Measurements from ENCODE around the gene DNHD1. TPM values are rescaled to one million over a fixed set of nuclear protein-coding genes. Genes with fewer than 3 reads are reported as not detected.

The DNHD1 gene
- polyA plus RNA-seq, 6 donors from 2014 or later: 0.90 to 2.6 (median 1.7) TPM

DNA sequence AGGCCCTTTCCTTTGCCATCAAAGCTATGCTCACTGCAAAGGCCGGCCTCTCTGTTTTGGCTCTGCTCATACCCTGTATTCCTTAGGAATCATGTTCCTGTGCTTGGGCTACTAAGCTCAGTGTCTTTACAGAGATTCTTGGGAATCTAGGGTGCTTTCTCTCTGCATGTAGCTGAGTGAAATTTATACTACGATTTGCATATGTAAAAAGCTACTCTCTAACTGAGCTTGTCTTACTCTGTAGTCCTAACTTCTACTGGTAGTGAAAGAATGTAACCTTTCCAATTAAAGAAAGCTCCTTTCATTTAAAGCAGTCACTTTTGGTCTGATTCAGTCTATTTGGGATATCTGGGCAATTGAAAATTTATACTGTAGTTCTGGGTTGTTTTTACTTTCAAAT lies 32.2 kb downstream of the DNHD1 start:
- no peaks in the 10 kb centered on the region for H3K27me3 Mint-ChIP-seq
- no peak overlapping the region for H3K4me3 Mint-ChIP-seq
- ATAC-seq (ENCODE audit: low read depth in 2 of 2) (no peak), DNase-seq (no peak)
- H3K36me3 Mint-ChIP-seq: no peaks in the 10 kb centered on the region
- peaks cover 9 to 16% (median 13%) of the 10 kb centered on the region in 3 donors for H3K4me1 Mint-ChIP-seq
- H3K27ac Mint-ChIP-seq: peak overlapping the region in 1 of 6 donors; percentile 44
- H3K9me3 Mint-ChIP-seq: no peaks in the 10 kb centered on the region

DNA sequence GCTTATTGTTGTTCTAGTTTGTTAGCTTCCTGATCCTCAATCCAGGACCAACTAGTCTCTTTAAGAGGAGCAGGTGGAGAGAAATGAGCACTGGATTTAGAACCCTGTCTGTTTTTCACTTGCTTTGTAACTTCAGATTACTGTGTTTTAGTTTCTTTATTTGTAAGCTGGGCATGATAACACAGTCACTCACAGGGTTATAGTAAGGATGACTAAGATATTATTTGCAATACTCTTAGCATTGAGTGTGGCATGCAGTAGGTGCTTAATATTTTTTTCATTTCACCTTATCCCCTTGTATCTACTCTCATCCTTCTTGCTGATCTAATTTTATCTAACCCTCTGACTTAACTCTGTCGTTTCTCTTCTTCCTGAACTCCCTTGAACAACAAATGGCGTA lies 33.8 kb downstream of the DNHD1 start:
- no peak for DNase-seq
- no peak for ATAC-seq (ENCODE audit: low read depth in 2 of 2)
- Mint-ChIP-seq H3K27ac (no peak overlapping the region), H3K4me1 (peaks cover 13 to 16% (median 13%) of the 10 kb centered on the region in 3 donors), H3K9me3 (no peaks in the 10 kb centered on the region), H3K36me3 (no peaks in the 10 kb centered on the region), H3K27me3 (no peaks in the 10 kb centered on the region), H3K4me3 (no peak overlapping the region)

DNA sequence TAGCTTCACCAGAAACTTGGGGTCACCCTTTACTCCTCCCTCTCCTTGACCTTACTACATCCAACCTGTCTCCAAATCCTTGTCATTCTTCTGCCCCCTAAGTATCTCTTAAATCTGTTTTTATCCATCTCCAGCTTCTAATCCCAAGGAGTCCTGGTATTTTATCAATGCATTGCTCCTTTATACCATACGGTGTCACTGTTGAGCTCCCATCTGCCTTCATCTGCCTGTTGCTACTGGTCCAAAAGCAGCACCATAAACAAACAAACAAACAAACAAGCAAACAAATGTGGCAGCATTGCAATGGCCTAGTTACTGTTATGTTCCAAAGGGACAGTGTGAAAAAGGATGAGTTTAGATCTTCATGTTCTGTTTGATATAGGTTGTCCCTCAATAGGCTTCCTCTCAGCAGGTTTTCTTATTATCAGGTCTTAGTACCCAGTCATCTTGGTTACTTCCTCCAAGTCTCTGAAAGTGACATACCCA lies 34.2 kb downstream of the DNHD1 start:
- no peaks in the 10 kb centered on the region for H3K9me3 Mint-ChIP-seq

DNA sequence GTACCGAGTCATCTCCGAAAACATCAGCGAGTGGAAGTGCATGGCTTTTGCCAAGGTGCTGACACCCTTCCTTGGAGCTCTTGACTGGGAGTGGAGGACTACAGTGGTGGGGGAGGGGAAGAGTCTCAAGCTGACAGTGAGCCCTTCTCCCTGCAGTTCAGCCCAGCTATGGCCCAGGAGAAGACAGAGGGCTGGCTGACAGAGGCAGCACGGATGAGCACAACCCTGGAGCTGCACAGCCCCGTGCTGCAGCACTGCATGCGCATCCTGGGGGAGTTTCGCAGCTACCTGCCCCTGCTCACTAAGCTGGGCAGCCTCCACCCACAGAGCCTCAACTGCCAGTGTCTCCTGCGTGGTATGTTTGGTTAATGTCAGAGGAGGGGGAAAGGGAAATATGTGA lies 41.4 kb downstream of the DNHD1 start:
- no peak overlapping the region for H3K27ac Mint-ChIP-seq
- no peaks in the 10 kb centered on the region for H3K27me3 Mint-ChIP-seq
- no peaks in the 10 kb centered on the region for H3K9me3 Mint-ChIP-seq
- H3K4me1 Mint-ChIP-seq: peaks cover 0 to 4% (median 0%) of the 10 kb centered on the region in 3 donors
- H3K4me3 Mint-ChIP-seq: no peak overlapping the region
- no peaks in the 10 kb centered on the region for H3K36me3 Mint-ChIP-seq
- no peak for DNase-seq
- no peak for ATAC-seq (ENCODE audit: low read depth in 2 of 2)

More for the DNA sequence above, 34.2 kb downstream of the DNHD1 start:
- Mint-ChIP-seq H3K27me3 (no peaks in the 10 kb centered on the region), H3K4me1 (peaks cover 8 to 12% (median 10%) of the 10 kb centered on the region in 3 donors), H3K27ac (no peak overlapping the region), H3K4me3 (no peak overlapping the region), H3K36me3 (no peaks in the 10 kb centered on the region)
- ATAC-seq (ENCODE audit: low read depth in 2 of 2) (peak in 1 of 2 donors; percentile 35), DNase-seq (peak; percentile 9)

DNA sequence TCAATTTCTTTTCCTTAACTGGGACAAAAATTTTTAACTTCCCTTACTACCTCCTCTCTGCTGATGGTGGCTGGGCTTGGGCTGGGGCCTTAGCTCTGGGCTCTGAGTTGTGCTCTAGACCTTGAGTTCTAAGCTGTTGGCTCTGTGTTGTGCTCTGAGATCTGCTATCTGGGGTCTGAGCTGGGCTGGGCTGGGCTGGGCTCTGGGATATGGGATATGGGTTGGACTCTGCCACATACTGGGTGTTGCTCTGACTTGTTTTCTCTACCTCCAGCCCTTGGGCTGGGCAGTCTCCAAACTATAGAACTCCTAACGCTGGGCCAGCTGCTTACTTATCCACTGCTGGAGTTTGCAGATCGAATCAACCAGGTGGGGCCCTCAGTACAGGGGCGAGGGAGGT lies 41.9 kb downstream of the DNHD1 start:
- Mint-ChIP-seq H3K9me3 (no peaks in the 10 kb centered on the region), H3K36me3 (no peaks in the 10 kb centered on the region), H3K4me3 (no peak overlapping the region), H3K4me1 (peaks cover 0 to 4% (median 0%) of the 10 kb centered on the region in 3 donors), H3K27me3 (no peaks in the 10 kb centered on the region), H3K27ac (peak overlapping the region in 1 of 6 donors; percentile 79)
- no peak for DNase-seq
- ATAC-seq (ENCODE audit: low read depth in 2 of 2): no peak

DNA sequence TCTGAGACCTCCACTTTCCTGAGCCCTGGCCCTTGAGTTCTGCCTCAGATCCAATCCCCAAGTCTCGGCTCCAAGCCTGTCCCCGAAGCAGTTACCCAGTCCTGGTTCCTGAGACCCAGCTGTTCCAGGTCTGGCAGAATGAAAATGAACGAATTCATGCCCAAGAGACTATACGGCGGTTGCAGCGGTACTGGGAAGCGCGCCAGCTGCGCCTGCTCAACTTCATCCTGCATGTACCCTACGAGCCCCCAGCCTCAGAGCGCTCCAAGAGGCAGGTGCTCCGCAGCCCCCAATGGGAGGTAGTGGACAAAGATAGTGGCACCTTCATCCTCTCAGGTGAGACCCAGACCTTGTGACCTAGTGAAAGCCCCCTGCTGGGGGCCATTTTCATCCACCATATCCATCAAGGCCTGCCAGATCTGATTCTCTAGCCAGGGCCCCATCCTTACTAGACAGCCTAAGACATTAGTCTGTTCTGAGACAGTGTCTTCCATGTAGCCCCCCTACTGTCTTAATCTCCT lies 42.7 kb downstream of the DNHD1 start:
- H3K9me3 Mint-ChIP-seq: no peaks in the 10 kb centered on the region
- no peaks in the 10 kb centered on the region for H3K27me3 Mint-ChIP-seq
- peaks cover 0 to 3% (median 0%) of the 10 kb centered on the region in 3 donors for H3K4me1 Mint-ChIP-seq

DNA sequence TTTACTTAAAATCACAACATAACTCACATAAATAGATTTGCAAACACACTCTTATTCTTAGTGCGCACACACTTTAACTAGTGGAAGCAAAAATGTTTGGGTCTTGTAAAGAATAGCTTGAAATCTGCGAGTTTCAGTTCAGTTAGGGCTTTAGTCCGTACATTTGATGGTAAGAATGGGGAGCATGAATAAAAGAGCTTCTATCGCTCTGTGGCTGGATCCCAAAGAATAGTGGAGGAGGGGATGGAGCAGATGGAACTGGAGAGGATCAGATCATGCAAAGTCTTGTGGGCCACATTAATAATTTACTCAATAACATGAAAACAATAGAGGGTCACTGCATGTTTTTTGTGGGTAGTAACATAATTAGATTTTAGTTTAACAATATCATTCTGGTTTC lies 44.3 kb downstream of the DNHD1 start:
- H3K27ac Mint-ChIP-seq: no peak overlapping the region
- DNase-seq (no peak), ATAC-seq (ENCODE audit: low read depth in 2 of 2) (no peak)
- no peaks in the 10 kb centered on the region for H3K36me3 Mint-ChIP-seq
- no peaks in the 10 kb centered on the region for H3K4me1 Mint-ChIP-seq
- no peaks in the 10 kb centered on the region for H3K27me3 Mint-ChIP-seq
- H3K9me3 Mint-ChIP-seq: no peaks in the 10 kb centered on the region
- H3K4me3 Mint-ChIP-seq: no peak overlapping the region

More for the DNA sequence above, 42.7 kb downstream of the DNHD1 start:
- DNase-seq: no peak
- no peak for ATAC-seq (ENCODE audit: low read depth in 2 of 2)
- Mint-ChIP-seq H3K4me3 (peak overlapping the region in 1 of 8 donors; percentile 17), H3K27ac (peak overlapping the region in 1 of 6 donors; percentile 85), H3K36me3 (no peaks in the 10 kb centered on the region)

DNA sequence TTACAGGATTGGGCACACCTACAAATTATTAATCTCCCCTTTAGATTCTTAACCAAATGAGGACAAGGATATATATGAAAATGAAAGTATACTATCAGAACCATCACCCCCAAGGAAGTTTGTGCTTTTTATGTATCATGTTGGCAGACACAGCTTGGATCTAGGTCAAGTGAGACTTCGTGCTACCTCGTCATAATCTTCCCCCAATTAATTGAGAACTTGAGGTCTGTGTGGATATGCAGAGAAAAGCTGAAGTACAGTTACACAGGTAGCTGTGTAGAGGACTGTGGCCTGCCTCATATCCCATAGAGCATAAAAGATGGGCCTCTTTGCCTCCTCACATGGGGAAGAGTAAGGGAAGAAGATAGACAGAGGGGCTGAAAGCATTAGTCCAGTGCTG lies 45.6 kb downstream of the DNHD1 start:
- H3K27me3 Mint-ChIP-seq: no peaks in the 10 kb centered on the region
- no peak overlapping the region for H3K4me3 Mint-ChIP-seq
- H3K27ac Mint-ChIP-seq: no peak overlapping the region
- ATAC-seq (ENCODE audit: low read depth in 2 of 2) (no peak), DNase-seq (no peak)
- no peaks in the 10 kb centered on the region for H3K4me1 Mint-ChIP-seq
- no peaks in the 10 kb centered on the region for H3K36me3 Mint-ChIP-seq
- no peaks in the 10 kb centered on the region for H3K9me3 Mint-ChIP-seq

DNA sequence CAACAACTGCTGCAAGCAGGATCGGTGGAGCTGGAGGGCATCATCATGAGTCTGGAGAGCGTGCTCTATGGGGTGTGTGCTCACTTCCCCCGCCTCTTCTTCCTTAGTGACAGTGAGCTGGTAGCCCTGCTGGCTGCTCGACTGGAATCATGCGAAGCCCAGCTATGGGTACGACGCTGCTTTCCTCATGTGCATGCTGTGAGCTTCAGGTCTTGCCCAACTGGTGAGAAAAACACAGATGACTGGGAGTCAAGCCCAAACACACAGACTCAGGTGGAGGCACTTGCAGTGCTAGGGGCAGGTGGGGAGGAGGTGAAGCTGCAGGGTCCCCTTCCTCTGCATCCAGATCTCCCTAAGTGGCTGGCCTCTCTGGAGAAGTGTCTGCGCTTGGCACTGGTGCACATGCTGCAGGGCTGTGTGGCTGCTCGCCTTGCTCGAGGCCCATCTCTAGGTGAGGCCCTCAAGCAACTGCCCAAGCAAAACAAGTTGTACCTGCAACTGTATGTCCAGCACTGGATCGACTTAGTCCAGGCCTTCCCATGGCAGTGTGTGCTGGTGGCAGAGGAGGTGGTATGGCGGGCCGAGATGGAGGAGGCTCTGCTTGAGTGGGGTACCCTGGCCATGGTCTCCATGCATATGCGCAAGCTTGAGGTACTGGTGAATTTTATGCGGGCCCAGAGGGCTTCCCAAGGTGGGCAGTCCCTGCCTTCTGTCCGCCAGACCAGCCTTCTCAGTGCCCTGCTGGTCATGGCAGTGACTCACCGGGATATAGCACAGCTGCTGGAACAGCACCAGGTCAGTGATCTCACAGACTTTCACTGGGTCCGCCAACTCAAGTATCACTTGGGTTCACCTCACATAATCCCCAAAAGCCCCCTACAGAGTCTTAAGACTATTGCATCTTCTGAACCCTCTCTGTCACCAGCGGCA lies 48.1 kb downstream of the DNHD1 start:
- ATAC-seq (ENCODE audit: low read depth in 2 of 2): no peak
- Mint-ChIP-seq H3K4me1 (no peaks in the 10 kb centered on the region), H3K4me3 (no peak overlapping the region), H3K36me3 (no peaks in the 10 kb centered on the region), H3K27me3 (no peaks in the 10 kb centered on the region), H3K27ac (no peak overlapping the region), H3K9me3 (no peaks in the 10 kb centered on the region)
- DNase-seq: no peak

DNA sequence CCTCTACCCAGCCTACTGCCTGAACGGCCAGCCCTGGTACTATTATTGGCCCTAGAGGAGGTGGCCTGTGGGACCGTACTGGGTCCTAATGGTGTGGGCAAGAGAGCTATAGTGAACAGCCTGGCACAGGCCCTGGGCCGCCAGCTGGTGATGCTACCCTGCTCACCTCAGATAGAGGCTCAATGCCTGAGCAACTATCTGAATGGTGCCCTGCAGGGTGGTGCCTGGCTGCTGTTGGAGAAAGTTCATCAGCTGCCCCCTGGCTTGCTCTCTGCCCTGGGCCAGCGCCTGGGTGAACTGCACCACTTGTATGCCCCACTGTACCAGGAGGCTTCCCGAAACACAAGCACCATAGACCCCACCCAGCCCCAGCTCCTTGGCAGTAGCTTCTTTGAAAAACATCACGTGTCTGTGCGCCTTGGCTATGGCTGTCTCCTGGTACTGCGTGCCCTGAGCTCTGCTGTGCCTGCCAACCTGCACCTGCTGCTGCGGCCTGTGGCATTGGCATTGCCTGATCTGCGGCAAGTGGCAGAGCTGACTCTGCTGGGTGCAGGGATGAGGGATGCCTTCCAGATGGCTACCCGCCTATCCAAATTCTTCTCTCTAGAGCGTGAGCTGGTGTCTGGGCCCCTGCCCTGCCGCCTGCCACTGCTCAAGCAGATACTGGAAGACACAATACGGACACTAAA lies 49.0 kb downstream of the DNHD1 start:
- no peaks in the 10 kb centered on the region for H3K36me3 Mint-ChIP-seq
- no peak for DNase-seq
- H3K27ac Mint-ChIP-seq: no peak overlapping the region
- no peaks in the 10 kb centered on the region for H3K4me1 Mint-ChIP-seq
- ATAC-seq (ENCODE audit: low read depth in 2 of 2): no peak
- no peaks in the 10 kb centered on the region for H3K9me3 Mint-ChIP-seq
- H3K27me3 Mint-ChIP-seq: no peaks in the 10 kb centered on the region
- no peak overlapping the region for H3K4me3 Mint-ChIP-seq

DNA sequence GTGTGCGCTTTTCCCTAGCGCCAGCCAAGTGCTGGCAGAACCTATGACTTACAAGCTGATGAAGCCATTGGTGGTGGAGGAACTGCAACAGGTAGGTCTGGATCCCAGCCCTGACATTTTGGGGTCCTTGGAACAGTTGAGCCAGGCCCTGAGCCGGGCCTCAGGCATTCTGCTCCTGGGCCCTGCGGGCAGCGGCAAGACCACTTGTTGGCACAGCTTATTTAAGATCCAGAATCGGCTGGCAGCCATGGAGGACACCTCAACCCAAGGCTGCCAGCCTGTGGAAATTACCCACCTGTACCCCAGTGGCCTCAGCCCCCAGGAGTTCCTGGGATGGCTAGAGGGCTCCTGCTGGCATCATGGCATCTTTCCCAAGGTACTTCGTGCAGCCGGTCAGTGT lies 49.7 kb downstream of the DNHD1 start:
- DNase-seq (no peak), ATAC-seq (ENCODE audit: low read depth in 2 of 2) (no peak)
- H3K36me3 Mint-ChIP-seq: no peaks in the 10 kb centered on the region
- no peak overlapping the region for H3K4me3 Mint-ChIP-seq
- H3K27ac Mint-ChIP-seq: peak overlapping the region in 1 of 6 donors; percentile 4
- no peaks in the 10 kb centered on the region for H3K9me3 Mint-ChIP-seq
- no peaks in the 10 kb centered on the region for H3K27me3 Mint-ChIP-seq
- no peaks in the 10 kb centered on the region for H3K4me1 Mint-ChIP-seq

DNA sequence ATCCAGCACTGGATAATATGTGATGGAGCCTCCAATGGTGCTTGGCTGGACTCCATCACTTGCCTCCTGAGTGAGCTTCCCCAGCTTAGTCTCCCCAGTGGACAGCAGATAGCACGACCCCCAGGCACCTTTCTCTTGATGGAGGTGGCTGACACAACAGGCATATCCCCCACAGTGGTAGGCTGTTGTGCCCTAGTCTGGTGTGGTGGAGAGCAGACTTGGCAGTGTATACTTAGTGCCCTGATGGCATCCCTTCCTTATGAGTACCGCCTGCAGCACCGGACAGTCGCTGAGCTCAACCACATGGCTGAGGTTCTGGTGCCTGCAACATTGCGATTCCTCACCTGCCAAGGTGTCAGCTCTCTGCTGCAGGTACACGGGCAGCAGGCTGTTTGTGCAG lies 50.1 kb downstream of the DNHD1 start:
- Mint-ChIP-seq H3K27me3 (no peaks in the 10 kb centered on the region), H3K9me3 (no peaks in the 10 kb centered on the region), H3K4me3 (no peak overlapping the region), H3K36me3 (no peaks in the 10 kb centered on the region), H3K27ac (no peak overlapping the region), H3K4me1 (no peaks in the 10 kb centered on the region)
- DNase-seq: no peak
- ATAC-seq (ENCODE audit: low read depth in 2 of 2): no peak

DNA sequence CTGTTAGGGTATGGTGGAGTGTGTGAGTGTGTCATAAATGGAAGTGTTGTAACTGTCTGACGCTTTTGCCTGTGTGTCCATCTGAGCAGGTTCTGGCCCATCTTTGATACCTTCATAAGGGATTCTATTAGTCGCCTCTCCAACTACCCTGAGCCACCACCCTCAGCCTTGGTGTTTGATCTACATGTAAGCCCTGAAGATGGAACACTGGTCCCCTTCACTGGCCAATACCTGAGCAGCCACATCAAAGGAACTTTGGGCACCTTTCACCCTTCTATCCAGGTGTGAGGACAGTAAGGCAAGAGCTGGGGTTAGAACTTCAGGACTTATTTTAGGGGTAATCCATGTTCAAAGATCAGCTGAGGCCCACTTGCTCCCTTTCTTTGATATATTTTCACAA lies 51.0 kb downstream of the DNHD1 start:
- no peaks in the 10 kb centered on the region for H3K36me3 Mint-ChIP-seq
- DNase-seq (no peak), ATAC-seq (ENCODE audit: low read depth in 2 of 2) (no peak)
- peak overlapping the region in 1 of 6 donors; percentile 22 for H3K27ac Mint-ChIP-seq
- no peak overlapping the region for H3K4me3 Mint-ChIP-seq
- no peaks in the 10 kb centered on the region for H3K4me1 Mint-ChIP-seq
- no peaks in the 10 kb centered on the region for H3K9me3 Mint-ChIP-seq
- H3K27me3 Mint-ChIP-seq: no peaks in the 10 kb centered on the region

DNA sequence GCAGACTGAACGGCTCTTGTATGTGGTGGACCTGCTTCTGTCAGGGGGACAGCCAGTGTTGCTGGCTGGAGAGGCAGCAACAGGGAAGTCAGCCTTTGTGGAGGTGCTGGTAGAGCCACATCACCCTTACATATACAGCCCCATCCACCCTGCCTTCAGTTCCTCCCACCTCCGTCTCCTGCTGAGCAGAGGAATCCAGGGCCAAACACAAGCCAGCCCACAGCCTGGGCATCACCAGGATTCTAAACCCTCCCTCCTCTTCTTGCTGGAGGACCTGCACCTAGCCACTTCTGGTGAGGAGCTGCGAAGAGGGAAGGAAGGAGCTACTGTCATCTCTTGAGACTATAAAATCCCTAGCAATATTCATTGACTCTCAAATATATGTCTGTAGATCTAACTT lies 51.6 kb downstream of the DNHD1 start:
- Mint-ChIP-seq H3K4me1 (no peaks in the 10 kb centered on the region), H3K4me3 (no peak overlapping the region), H3K9me3 (no peaks in the 10 kb centered on the region), H3K27me3 (no peaks in the 10 kb centered on the region), H3K36me3 (no peaks in the 10 kb centered on the region), H3K27ac (no peak overlapping the region)
- no peak for ATAC-seq (ENCODE audit: low read depth in 2 of 2)
- no peak for DNase-seq
